Measurements from ENCODE around the gene ZP1. TPM values are rescaled to one million over a fixed set of nuclear protein-coding genes. Genes with fewer than 3 reads are reported as not detected.

Gene ZP1
- total RNA-seq, 2 experiments from 2014 or later, result 0.20 TPM; not detected in 1

- intact Hi-C loops (cut with DNase I, micrococcal nuclease), result loop anchor here (2.0 to 5.0 kb wide), 4 partner anchors 62 to 1279 kb away; partner anchors contain the start of genes DDB1 (in 1 of the 2), INCENP (in 1 of the 2), PRPF19 (in 1 of the 2) and TKFC (in 1 of the 2)
- Histone ChIP-seq H3K27me3 (ENCODE audit: control insufficient read depth in 1 of 2, insufficient read depth in 2 of 2, low read length in 2 of 2) (no peaks in the 10 kb centered on the region), H3K36me3 (ENCODE audit: insufficient read depth, low read length) (peaks cover 2% of the 10 kb centered on the region), H3K9me3 (ENCODE audit: control insufficient read depth in 1 of 2, insufficient read depth in 1 of 2, low read length in 2 of 2) (no peaks in the 10 kb centered on the region), H3K4me1 (ENCODE audit: insufficient read depth, low read length) (peaks cover 47% of the 10 kb centered on the region), H3K27ac (ENCODE audit: low read depth in 1 of 2, low read length in 2 of 2) (peak overlapping the region in 1 of 2 donors; percentile 72), H3K4me3 (ENCODE audit: low read length) (peak overlapping the region; percentile 99)
- DNase-seq (no peak), ATAC-seq (ENCODE audit: poor library complexity) (no peak)
- Mint-ChIP-seq H3K27ac (peak overlapping the region; percentile 81), H3K36me3 (ENCODE audit: low read depth) (peaks cover 20% of the 10 kb centered on the region), H3K4me3 (peak overlapping the region; percentile 78), H3K9me3 (no peaks in the 10 kb centered on the region), H3K27me3 (no peaks in the 10 kb centered on the region), H3K4me1 (ENCODE audit: low read depth) (peaks cover 42% of the 10 kb centered on the region)
- TF ChIP-seq CTCF (IDR thresholded peaks at IDR 0.05), result no peak
- ChIA-PET POLR2A (interaction anchor here (0.8 to 1.4 kb wide), 6 partner anchors 13 to 254 kb away, joined by 3 to 7 read pairs (median 3); partner anchors contain the start of genes PRPF19, PTGDR2 and TMEM109), CTCF (no interaction called here)
Measured at GRCh38 chr11:60842668-60843600, 24.4 kb upstream of the ZP1 start.

GRCh38 chr11:60844045-60844869, 23.1 kb upstream of the ZP1 start:
- CTCF ChIA-PET, result interaction anchor here (1.9 kb wide), 1 partner anchor 13 kb away, joined by 6 read pairs; no protein-coding TSS in a partner anchor
- H3K27me3 ChIP-seq (ENCODE audit: control insufficient read depth in 1 of 2, insufficient read depth in 2 of 2, low read length in 2 of 2), result no peaks in the 10 kb centered on the region
- ATAC-seq (ENCODE audit: poor library complexity), result no peak
- no peak for DNase-seq
- no peak for TF ChIP-seq CTCF (IDR thresholded peaks at IDR 0.05)
- peaks cover 15% of the 10 kb centered on the region for H3K36me3 ChIP-seq (ENCODE audit: insufficient read depth, low read length)
- no peak overlapping the region for H3K27ac ChIP-seq (ENCODE audit: low read depth in 1 of 2, low read length in 2 of 2)
- intact Hi-C loops (cut with DNase I, micrococcal nuclease), result loop anchor here (5.0 kb wide), 3 partner anchors 63 to 1278 kb away; partner anchors contain the start of genes DDB1 (in 1 of the 2), INCENP (in 1 of the 2), PRPF19 (in 1 of the 2) and TKFC (in 1 of the 2)
- H3K9me3 Mint-ChIP-seq, result no peaks in the 10 kb centered on the region
- no peak overlapping the region for H3K4me3 ChIP-seq (ENCODE audit: low read length)
- peaks cover 33% of the 10 kb centered on the region for H3K36me3 Mint-ChIP-seq (ENCODE audit: low read depth)
- H3K9me3 ChIP-seq (ENCODE audit: control insufficient read depth in 1 of 2, insufficient read depth in 1 of 2, low read length in 2 of 2), result no peaks in the 10 kb centered on the region
- H3K4me3 Mint-ChIP-seq, result peak overlapping the region; percentile 78
- H3K27me3 Mint-ChIP-seq, result no peaks in the 10 kb centered on the region
- peaks cover 42% of the 10 kb centered on the region for H3K4me1 Mint-ChIP-seq (ENCODE audit: low read depth)
- H3K4me1 ChIP-seq (ENCODE audit: insufficient read depth, low read length), result peaks cover 47% of the 10 kb centered on the region
- POLR2A ChIA-PET, result no interaction called here
- H3K27ac Mint-ChIP-seq, result peak overlapping the region; percentile 81

GRCh38 chr11:60844870-60845221, 22.5 kb upstream of the ZP1 start:
- Mint-ChIP-seq H3K9me3 (no peaks in the 10 kb centered on the region), H3K4me3 (peak overlapping the region; percentile 78), H3K27me3 (no peaks in the 10 kb centered on the region), H3K4me1 (ENCODE audit: low read depth) (peaks cover 42% of the 10 kb centered on the region), H3K36me3 (ENCODE audit: low read depth) (peaks cover 39% of the 10 kb centered on the region), H3K27ac (peak overlapping the region; percentile 81)
- Histone ChIP-seq H3K27me3 (ENCODE audit: control insufficient read depth in 1 of 2, insufficient read depth in 2 of 2, low read length in 2 of 2) (no peaks in the 10 kb centered on the region), H3K9me3 (ENCODE audit: control insufficient read depth in 1 of 2, insufficient read depth in 1 of 2, low read length in 2 of 2) (no peaks in the 10 kb centered on the region), H3K27ac (ENCODE audit: low read depth in 1 of 2, low read length in 2 of 2) (no peak overlapping the region), H3K36me3 (ENCODE audit: insufficient read depth, low read length) (peaks cover 21% of the 10 kb centered on the region), H3K4me3 (ENCODE audit: low read length) (no peak overlapping the region), H3K4me1 (ENCODE audit: insufficient read depth, low read length) (peaks cover 47% of the 10 kb centered on the region)
- intact Hi-C loops (cut with DNase I, micrococcal nuclease), result loop anchor here (5.0 kb wide), 3 partner anchors 62 to 1277 kb away; partner anchors contain the start of genes DDB1 (in 1 of the 2), INCENP (in 1 of the 2), PRPF19 (in 1 of the 2) and TKFC (in 1 of the 2)
- ChIA-PET POLR2A (no interaction called here), CTCF (interaction anchor here (1.9 kb wide), 1 partner anchor 14 kb away, joined by 6 read pairs; no protein-coding TSS in a partner anchor)
- ATAC-seq (ENCODE audit: poor library complexity) (no peak), DNase-seq (no peak)
- no peak for TF ChIP-seq CTCF (IDR thresholded peaks at IDR 0.05)

Measured in CD4-positive, alpha-beta T cell (primary cell).